UCSD-AML1 (cell line): Measurements from ENCODE around the gene TCHP.

ENCODE experiments used
- DNase-seq: peaks from one replicate; lab custom pipeline; 2025; ENCODE audit not compliant: unreplicated experiment; lab: John Stamatoyannopoulos, UW

TCHP gene

DNA sequence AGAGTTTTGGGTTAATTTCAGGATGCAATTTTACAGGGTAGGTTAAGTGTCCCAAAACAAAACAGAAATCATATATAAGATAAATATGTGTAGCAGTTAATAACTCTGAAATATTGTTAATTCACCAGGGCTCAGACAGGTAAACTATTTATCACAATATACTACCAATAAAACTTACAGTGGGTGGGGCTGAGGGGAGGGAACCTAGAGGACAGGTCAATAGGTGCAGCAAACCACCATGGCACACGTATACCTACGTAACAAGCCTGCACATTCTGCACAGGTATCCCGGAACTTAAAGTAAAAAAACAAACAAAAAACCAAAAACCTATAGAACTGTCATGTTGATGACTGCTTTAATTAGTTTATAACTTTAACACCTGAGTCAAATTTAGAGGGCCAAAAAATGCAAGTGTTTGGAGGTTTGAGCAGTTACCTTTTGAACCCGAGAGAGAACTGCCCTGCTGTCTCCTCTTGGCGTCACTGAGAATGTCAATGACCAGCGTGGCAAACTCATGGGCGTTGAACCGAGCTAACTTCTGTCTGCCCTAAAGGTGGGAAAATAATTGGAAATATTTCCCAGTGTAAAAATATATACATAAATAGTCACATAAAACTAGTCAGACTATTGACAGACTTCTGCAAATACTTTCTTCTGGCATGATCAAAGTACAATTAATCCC is 59.5 kb downstream of the TCHP start:
- no peak for DNase-seq

DNA sequence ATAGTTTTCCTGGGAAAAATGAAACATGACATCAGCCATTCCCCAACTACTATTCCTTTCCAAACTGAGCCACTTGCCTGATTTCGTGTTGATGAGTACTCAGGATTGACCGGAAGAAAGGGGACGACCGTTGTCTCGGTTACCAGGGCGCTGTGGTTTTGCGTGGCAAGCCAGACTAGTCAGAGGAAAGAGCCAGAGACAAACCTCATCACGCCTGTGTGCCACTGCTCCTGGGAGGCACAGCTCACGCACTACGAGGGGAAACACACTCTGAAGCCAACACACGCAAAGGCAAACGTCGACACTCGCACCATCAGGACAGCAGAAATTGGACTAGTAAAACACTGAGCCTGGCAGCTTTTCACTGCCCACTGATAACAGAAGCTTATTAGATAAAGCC is 61.1 kb downstream of the TCHP start:
- DNase-seq, result no peak

DNA sequence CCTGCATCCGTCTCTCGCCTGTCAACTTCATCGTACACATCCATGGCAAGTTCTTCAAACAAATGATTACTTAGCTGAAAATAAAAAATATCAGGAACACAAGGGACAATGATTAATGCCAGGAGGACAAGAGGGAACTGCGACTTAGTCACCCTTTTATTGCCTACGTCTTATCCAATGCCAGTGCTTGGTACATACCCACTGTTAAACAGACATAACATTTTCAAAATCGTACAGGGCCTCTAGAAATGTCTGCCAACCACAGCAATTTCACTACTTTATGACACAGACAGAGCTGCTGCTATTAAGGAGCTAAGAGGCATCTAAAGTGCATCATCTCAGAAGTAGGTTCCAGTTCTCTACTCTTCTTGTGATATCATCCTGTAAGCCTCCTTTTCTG is 61.5 kb downstream of the TCHP start:
- DNase-seq, result no peak

DNA sequence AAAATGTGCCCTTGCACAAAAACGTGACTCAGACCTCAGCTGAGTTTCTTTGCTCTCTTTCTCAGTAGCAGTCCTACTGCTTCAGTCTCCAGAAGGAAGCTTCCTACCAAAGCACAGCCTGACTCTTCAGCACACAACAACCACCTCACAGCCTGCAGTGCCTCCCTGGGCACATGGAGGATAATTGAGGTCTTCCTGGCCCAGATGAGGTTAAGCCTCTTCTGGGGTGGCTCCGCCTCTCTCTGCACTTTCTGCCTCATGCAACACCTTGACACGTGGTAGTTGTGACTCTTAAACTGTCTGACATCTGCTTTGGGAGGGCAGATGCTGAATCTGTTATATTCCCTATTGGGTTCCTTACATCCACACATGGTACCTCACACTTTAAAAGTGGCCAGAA is 62.3 kb downstream of the TCHP start:
- no peak for DNase-seq

DNA sequence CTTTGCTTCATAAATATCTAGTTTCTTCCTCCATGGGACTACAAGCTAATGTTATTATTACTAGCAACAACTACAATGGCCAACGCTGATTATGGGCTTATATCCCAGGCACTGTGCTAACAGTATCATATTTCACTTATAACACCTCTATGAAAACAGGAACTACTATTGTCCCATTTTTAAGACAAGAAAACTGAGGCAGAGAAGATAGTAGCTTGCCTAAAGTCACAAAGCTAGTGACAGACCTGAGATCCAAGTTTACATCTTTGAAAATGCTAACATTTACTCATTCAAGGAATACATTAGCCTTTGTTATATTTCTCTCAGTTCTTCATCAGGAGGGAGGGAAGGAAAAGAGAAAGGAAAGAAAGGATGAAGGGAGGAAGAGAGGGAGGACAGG is 63.3 kb downstream of the TCHP start:
- DNase-seq, result no peak

DNA sequence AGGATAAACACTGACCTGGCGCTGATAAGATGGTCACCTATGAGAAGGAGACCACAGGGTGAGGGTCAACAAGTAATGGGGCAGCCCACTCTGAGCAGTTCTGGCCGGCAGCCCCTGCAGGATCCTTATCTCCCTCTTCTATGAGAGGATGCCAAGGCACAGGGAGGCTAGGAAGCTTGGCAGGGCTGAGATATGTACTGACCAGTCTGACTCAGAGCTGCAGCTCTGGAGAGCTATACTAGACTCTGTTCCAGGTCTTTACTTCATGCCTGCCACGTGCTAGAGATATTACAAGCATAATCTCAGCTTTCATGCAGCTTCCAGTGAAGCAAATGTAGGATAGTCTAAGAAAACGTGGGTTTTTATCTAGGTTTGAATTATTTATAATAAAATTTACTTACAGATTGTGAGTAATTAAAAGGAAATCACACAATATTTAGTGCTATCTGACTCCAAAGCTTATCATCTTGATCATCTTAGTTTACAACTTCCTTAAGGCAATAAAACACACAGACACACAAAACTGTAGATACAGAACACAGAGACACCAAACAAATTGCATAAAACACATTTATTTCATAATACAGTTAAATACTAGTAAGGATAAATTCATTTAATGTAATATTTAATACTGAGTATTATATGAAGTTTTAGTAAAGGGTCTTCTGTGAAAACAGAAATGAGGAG is 63.8 kb downstream of the TCHP start:
- DNase-seq, result no peak

DNA sequence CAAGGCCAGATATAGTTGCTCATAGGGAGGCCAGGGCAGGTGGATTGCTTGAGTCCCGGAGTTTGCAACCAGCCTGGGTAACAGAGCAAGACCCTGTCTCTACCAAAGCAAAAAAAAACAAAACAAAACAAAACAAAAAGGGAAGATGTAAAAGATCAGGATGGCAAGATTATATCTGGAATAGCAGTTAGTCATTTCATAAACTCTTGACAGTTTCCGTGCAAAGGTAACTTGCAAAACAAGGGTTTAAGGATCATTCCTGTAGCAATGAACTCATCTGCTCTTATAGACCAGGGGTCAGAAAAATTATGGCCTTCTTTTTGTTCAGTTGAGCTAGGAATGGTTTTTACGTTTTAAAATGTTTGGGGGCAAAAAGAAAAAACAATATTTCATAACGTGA is 66.5 kb downstream of the TCHP start:
- no peak for DNase-seq

DNA sequence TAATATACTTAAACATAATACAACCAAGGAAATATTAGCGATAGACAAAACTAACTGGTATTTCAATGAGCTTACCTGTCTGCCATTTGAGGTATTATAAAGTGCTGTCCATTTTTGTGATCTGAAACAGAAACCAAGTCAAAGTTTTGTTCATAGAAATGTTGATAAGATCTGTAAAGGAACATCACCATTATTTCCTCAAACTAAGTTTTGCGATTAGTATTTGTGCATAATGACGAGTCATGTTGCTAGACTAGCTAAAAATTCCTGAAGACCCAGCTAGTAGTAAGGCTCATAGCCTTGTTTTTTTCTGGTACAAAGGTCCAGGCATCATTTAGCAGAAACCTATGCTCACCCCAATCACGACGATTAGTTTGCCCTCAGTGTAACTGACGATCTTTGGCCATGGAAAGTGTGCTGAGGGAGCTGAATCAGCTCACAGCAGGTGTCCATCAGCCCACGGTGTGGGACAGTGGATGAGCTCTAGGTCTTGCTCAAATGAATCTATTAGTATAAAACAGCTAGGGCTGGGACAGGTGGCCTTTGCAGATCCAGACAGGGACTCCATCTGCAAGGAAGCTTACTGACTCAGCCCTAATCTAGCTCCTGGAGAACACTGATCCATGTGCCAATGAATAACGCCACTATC is 67.4 kb downstream of the TCHP start:
- DNase-seq, result no peak
